Stimulated activated CD8-positive, alpha-beta memory T cell treated with anti-CD3 and anti-CD28 coated beads, Interleukin-15, amount 100 ng/mL, for 24 hours (primary cell): Measurements from ENCODE around the gene TBX4.

ENCODE experiments used
- DNase-seq: peaks from one replicate; pipeline ENCODE4 v3.0.0-alpha.2; 2020; ENCODE audit warnings: low read depth

The TBX4 gene

DNA sequence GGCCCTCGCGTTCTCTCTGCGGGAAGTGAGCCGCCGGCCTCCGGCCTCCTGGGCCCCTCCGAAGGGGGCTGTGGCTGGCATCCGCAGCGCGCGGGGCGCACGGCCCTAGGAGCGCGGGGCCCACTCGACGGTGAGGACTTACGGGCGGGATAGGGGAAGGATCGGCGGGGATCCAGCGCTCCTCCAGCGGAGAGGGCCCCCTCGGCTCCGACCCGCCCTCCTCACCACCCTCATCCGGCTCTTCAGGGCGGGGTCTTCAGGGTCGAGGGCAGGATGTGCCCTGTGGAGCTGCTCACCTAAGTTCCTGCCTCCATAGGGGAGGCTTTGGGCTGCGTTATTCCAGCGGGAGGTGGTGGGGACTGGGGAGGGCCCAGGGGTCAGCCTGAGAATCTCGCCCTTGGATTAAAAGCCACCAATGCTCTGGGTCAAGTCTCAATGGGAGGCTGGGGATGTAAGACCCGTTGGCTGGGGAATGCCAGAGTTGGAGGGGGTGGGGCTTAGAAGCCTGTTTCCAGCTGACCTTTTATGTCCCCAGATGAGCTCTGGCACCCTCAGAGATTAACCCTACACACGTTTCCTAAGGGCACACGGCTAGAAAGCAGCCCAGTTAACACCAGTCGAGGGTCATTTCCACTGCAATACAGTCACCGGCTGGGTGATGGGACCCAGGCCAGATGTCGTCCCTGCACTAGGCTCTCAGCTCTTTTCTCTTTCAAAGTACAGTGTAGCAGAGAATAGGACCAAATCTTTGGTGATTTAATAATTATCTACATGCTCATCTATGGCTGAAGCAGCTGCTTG lies 39.2 kb upstream of the TBX4 start:
- DNase-seq = no peak

GRCh38 chr17:61413661-61414126 lies 38.5 kb upstream of the TBX4 start:
- no peak for DNase-seq

GRCh38 chr17:61414141-61414935 lies 37.9 kb upstream of the TBX4 start:
- DNase-seq = no peak

GRCh38 chr17:61414936-61415251 lies 37.3 kb upstream of the TBX4 start:
- no peak for DNase-seq

GRCh38 chr17:61415374-61416210 lies 36.6 kb upstream of the TBX4 start:
- DNase-seq = no peak

- DNase-seq = no peak
Observed at GRCh38 chr17:61416211-61416539, 36.0 kb upstream of the TBX4 start.

- no peak for DNase-seq
Observed at GRCh38 chr17:61416540-61417363, 35.5 kb upstream of the TBX4 start.

DNA sequence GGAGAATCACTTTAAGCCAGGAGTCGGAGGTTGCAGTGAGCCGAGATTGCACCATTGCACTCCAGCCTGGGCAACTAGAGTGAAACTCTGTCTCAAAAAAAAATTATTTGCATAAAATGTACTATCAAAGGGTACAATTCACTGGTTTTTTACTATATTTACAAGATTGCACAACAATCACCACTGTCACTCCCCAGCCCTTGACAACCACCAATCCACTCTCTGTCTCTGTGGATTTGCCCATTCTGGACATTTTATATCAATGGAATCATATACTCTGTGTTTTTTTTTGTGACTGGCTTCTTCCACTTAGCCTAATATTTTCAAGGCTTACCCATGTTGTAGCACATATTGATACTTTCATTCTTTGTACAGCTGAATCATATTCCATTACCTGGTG lies 33.8 kb upstream of the TBX4 start:
- no peak for DNase-seq

DNA sequence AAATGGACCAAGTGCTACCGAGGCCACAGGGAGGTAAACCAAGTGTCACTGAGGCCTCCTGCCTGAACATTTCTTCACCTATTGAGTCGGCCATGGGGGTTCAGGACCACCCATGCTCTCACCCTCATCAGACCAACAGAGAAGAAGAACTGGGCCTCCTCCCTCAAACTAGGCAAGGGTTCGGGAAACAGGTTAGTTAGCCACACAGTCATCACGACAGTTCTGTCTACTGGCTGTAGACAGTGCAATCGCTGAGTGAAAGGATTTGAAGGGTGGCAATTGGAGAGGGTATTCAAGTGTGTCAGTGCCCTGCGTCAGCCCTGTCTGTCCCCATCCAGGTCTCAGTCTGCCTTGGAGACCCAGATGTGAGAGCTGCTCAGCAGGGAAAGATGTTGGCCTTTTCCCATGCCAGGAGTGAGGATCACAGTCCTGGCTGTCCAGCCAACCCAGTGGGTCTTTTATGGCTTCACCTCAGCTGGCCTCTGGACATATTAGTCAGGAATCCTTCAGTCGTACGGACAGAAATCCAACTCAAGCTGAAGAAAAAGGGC lies 32.7 kb upstream of the TBX4 start:
- DNase-seq = no peak

GRCh38 chr17:61420052-61420451 lies 32.2 kb upstream of the TBX4 start:
- no peak for DNase-seq

DNA sequence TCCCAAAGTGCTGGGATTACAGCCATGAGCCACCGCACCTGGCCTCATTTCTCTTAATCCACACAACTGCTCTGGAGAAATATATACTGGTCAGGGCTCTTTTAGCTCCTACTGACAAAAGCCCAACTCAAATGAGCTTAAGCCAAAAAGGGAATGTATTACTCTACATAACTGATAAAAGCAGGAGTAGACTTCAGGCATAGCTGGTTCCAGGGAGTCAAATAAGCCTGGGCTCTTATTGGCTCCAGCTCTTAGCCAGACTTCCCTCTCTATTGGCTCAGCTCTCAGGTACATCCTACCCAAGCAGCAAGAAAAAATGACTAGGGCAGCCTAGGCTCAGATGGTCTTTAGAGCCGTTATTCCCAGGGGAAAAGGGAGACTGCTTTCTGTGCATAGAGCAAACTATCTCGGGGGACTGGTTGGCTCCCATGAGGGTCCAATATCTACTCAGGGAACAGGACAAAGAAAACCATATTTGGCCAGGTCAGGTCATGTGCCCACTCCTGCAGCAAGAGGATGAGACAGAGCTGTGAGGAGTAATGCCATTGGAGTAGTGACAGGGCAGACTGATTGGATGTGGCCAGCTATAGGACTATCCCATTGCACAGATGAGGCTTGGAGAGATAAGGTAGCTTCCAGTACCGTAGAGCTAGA lies 31.4 kb upstream of the TBX4 start:
- DNase-seq = no peak

DNA sequence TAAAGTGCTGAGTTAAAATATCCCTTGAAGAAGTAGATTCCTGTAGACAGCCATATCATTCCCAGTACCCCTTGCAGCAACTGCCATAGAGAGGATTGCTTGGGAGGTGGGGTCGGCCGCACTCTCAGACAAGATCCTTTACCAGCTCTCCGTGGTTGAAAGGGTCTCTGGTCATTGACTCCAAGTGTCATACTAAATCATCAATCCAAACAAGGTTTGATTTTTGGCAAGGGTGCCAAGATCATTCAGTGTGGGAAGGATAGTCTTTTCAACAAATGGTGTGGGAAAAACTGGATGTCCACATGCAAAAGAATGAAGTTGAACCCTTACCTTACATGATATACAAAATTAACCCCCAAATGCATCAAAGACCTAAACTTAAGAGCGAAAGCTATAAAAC lies 30.8 kb upstream of the TBX4 start:
- DNase-seq = no peak

DNA sequence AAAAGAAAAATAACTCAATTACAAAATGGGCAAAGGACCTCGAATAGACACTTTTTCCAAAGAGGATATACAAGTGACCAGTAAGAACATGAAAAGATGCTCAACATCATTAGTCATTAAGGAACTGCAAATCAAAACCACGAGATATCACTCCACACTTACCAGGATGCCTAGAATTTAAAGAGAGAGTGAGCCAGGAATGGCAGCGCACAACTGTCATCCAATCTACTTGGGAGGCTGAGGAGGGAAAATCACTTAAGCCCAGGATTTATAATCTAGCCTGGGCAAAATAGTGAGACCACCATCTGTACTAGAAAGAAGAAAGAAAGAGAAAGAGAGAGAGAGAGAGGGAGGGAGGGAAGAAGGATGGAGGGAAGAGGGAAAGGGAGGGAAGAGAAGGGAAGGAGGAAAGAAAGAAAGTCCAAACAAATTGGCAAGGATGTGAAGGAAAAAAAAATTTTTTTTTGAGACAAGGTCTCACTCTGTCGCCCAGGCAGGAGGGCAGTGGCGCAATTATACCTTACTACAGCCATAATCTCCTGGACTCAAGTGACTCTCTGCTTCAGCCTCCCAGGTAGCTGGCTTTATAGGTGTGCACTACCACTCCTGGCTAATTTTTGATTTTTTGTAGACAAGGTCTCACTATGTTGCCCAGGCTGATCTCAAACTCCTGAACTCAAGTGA lies 30.0 kb upstream of the TBX4 start:
- no peak for DNase-seq

DNA sequence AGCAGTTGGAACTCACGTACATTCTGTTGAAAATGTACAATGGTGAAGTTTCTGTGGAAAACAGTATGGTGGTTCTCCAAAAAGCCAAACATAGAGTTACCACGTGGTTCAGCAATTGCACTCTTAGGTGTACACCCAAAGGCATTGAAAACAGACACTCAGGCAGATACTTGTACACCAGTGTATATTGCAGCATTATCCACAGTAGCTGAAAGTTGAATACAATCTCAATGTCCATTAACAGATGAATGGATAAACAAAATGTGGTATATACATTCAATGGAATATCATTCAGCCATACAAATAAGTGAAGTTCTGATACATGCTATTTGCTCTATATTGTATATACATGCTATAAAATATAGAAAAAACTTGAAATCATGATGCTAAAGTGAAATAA lies 29.4 kb upstream of the TBX4 start:
- no peak for DNase-seq

DNA sequence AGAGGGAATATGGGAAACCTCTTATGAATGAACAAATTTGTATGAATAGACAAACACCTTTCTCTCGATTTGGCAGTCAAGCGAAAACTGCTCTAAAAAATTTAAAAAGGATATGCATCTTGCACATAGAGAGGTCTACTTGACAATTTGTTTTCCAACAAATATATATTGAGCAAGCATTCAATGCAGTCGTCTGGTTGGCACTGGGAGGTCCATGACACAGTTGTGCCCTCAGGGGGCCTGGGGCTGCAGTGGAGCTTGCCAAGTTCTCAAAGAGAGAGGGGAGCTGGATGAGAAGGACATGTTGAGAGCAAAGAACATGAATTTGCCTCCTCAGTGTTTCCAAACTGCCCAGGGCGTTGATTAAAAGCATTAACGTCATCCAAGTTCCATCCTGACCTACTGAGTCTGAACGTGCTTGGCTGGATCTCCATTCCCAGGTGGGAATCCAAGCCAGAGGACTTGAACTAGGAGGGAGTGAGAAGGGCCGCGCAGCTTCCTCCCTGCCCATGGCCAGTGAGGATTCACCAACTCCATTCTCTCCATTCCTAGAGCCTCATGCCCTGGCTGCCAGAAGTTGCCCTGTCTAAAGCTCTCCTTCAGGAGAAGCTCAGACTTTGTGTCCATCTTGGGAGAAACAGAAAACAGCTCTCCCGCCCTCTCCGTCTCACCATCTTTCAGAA lies 28.1 kb upstream of the TBX4 start:
- DNase-seq = no peak

DNA sequence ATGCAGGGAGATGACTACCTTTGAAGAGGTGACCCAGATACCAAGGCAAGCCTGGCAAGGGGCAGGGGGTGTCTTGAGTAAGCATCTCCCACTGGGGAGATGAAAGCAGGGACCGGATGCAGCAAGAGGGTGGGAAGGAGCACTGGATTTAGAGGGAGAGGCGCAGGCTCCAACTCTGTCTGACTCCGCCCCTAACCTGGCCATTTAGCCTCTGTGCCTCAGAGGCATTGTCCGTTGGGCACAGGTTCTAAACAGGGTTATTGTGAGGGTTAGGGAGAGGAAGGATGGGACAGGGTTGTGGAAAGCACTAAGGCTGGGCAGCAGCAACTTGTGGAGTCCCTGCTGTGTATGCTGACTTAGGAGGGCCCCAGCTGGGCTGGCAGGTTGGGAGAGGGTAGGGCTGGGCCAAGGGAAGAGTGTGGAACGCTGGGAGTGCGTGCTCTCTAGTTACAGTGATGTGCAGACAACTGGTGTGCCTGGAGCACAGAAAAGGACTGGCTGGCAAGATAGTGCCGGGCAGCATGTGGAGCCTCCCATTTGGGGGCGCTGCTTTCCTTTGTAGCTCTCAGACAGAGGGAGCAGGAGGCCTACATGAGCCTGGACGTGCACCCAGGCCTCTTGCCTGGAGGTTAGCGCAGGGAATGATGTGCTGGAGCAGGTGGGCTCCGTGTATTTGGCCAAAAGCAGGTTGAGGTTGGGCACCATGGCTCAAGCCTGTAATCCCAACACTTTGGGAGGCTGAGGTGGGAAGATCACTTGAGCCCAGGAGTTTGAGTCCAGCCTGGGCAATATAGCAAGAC lies 26.3 kb upstream of the TBX4 start:
- no peak for DNase-seq

GRCh38 chr17:61426482-61427304 lies 25.5 kb upstream of the TBX4 start:
- no peak for DNase-seq

DNA sequence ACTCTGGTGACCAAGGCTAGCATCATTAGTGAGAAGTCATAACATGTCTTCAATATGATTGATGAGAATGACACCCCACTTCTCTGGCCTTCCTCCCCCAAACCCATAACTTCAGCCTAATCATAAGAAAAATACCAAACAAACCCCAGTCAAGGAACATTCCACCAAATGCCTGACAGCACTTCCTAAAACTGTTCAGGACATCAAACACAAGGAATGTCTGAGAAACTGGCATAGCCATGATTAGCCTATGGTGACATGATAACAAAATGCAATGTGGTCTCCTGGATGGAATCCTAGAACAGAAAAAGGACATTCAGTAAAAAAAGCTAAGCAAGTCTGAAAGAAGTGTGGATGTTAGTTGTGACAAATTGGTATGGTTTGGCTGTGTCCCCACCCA lies 24.7 kb upstream of the TBX4 start:
- no peak for DNase-seq
